AML-193 (cell line): Measurements from ENCODE around the gene RAD51B.

Experiments used
- DNase-seq, 2 experiments: peaks; one replicate each; lab custom pipeline; 2025; lab: John Stamatoyannopoulos, UW

RAD51B gene

GRCh38 chr14:68232300-68233055 lies 412.9 kb downstream of the RAD51B start:
- DNase-seq: no peak

GRCh38 chr14:68233101-68233784 lies 413.7 kb downstream of the RAD51B start:
- no peak for DNase-seq

GRCh38 chr14:68234101-68234905 lies 414.7 kb downstream of the RAD51B start:
- no peak for DNase-seq

GRCh38 chr14:68235011-68235410 lies 415.4 kb downstream of the RAD51B start:
- no peak for DNase-seq

GRCh38 chr14:68236582-68237458 lies 417.2 kb downstream of the RAD51B start:
- no peak for DNase-seq

GRCh38 chr14:68238551-68238950 lies 419.0 kb downstream of the RAD51B start:
- DNase-seq: no peak

- no peak for DNase-seq
Measured at GRCh38 chr14:68238976-68239375, 419.4 kb downstream of the RAD51B start.

- no peak for DNase-seq
Measured at GRCh38 chr14:68239988-68240771, 420.6 kb downstream of the RAD51B start.

GRCh38 chr14:68241862-68242487 lies 422.4 kb downstream of the RAD51B start:
- no peak for DNase-seq

GRCh38 chr14:68243450-68244010 lies 424.0 kb downstream of the RAD51B start:
- no peak for DNase-seq

- no peak for DNase-seq
Measured at GRCh38 chr14:68244262-68244980, 424.8 kb downstream of the RAD51B start.

- DNase-seq: no peak
Measured at GRCh38 chr14:68245146-68246073, 425.8 kb downstream of the RAD51B start.

GRCh38 chr14:68246074-68246785 lies 426.7 kb downstream of the RAD51B start:
- no peak for DNase-seq

GRCh38 chr14:68246786-68247105 lies 427.2 kb downstream of the RAD51B start:
- no peak for DNase-seq

GRCh38 chr14:68247274-68247673 lies 427.7 kb downstream of the RAD51B start:
- DNase-seq: no peak

- peak; percentile 70 to 75 for DNase-seq
Measured at GRCh38 chr14:68247676-68248268, 428.2 kb downstream of the RAD51B start.

- DNase-seq: peak; percentile 2 to 22
Measured at GRCh38 chr14:68248481-68249255, 429.1 kb downstream of the RAD51B start.
